ENCODE measurements around the gene WFDC8. TPM values are rescaled to one million over a fixed set of nuclear protein-coding genes. Genes with fewer than 3 reads are reported as not detected.

WFDC8 gene
- polyA plus RNA-seq, 3 donors = 0.12 TPM; not detected in 2

GRCh38 chr20:45550765-45551164, 28.3 kb downstream of the WFDC8 start:
- no peak for DNase-seq (ENCODE audit: low read depth in 3 of 3, low spot score in 2 of 3)

- no peak for DNase-seq (ENCODE audit: low read depth in 3 of 3, low spot score in 2 of 3)
These were observed 30.7 kb downstream of the WFDC8 start for GRCh38 chr20:45548410-45548809.

GRCh38 chr20:45547206-45547770, 31.8 kb downstream of the WFDC8 start, which contains the start of gene EPPIN:
TSS of gene EPPIN (minus strand) at chr20:45547401. CDS start at chr20:45547357, 44 bp downstream.
- no peak for DNase-seq (ENCODE audit: low read depth in 3 of 3, low spot score in 2 of 3)

- DNase-seq (ENCODE audit: low read depth in 3 of 3, low spot score in 2 of 3) = no peak
These were observed 33.2 kb downstream of the WFDC8 start for GRCh38 chr20:45545754-45546453.

- DNase-seq (ENCODE audit: low read depth in 3 of 3, low spot score in 2 of 3) = no peak
These were observed 33.7 kb downstream of the WFDC8 start for GRCh38 chr20:45545351-45545750.

GRCh38 chr20:45539382-45539781, 39.7 kb downstream of the WFDC8 start, which contains the start of gene WFDC6:
TSS of gene WFDC6 (minus strand) at chr20:45539482. CDS start at chr20:45539407, 75 bp downstream.
- DNase-seq (ENCODE audit: low read depth in 3 of 3, low spot score in 2 of 3) = no peak

GRCh38 chr20:45538209-45538799, 40.8 kb downstream of the WFDC8 start:
- DNase-seq (ENCODE audit: low read depth in 3 of 3, low spot score in 2 of 3) = no peak

- DNase-seq (ENCODE audit: low read depth in 3 of 3, low spot score in 2 of 3) = no peak
These were observed 51.8 kb downstream of the WFDC8 start for GRCh38 chr20:45527294-45527693.

- no peak for DNase-seq (ENCODE audit: low read depth in 3 of 3, low spot score in 2 of 3)
These were observed 55.3 kb downstream of the WFDC8 start for GRCh38 chr20:45523821-45524220.

GRCh38 chr20:45518282-45518681, 60.8 kb downstream of the WFDC8 start:
- DNase-seq (ENCODE audit: low read depth in 3 of 3, low spot score in 2 of 3) = peak in 1 of 3 donors; percentile 5

GRCh38 chr20:45515147-45515913, 63.8 kb downstream of the WFDC8 start, which contains the start of gene SPINT3:
TSS of gene SPINT3 (minus strand) at chr20:45515622. CDS start at chr20:45515608, 14 bp downstream.
- DNase-seq (ENCODE audit: low read depth in 3 of 3, low spot score in 2 of 3) = no peak

GRCh38 chr20:45510242-45510862, 68.7 kb downstream of the WFDC8 start:
- DNase-seq (ENCODE audit: low read depth in 3 of 3, low spot score in 2 of 3) = no peak

GRCh38 chr20:45509091-45509490, 70.0 kb downstream of the WFDC8 start:
- DNase-seq (ENCODE audit: low read depth in 3 of 3, low spot score in 2 of 3) = no peak

GRCh38 chr20:45508068-45508886, 70.8 kb downstream of the WFDC8 start:
- DNase-seq (ENCODE audit: low read depth in 3 of 3, low spot score in 2 of 3) = no peak

- DNase-seq (ENCODE audit: low read depth in 3 of 3, low spot score in 2 of 3) = no peak
These were observed 71.9 kb downstream of the WFDC8 start for GRCh38 chr20:45507011-45507820.

GRCh38 chr20:45506398-45506797, 72.7 kb downstream of the WFDC8 start:
- no peak for DNase-seq (ENCODE audit: low read depth in 3 of 3, low spot score in 2 of 3)

GRCh38 chr20:45503403-45503802, 75.7 kb downstream of the WFDC8 start:
- no peak for DNase-seq (ENCODE audit: low read depth in 3 of 3, low spot score in 2 of 3)

GRCh38 chr20:45502561-45502960, 76.5 kb downstream of the WFDC8 start:
- no peak for DNase-seq (ENCODE audit: low read depth in 3 of 3, low spot score in 2 of 3)
